HG02571 (cell line): ENCODE results near the gene ZMYM1.
"Not testable (repeated sequence)": the region's sequence is repeated elsewhere in the genome, so short reads cannot be mapped to it uniquely, and the experiment has no call there.

Source experiments
- ATAC-seq: cut with Tn5 transposase; IDR thresholded peaks from one replicate; pipeline ENCODE4 v1.9.1; 2021; ENCODE audit warnings: mild to moderate bottlenecking, moderate library complexity; ENCODE audit not compliant: unreplicated experiment

ZMYM1 gene

GRCh38 chr1:35073265-35073811 lies 5.8 kb upstream of the ZMYM1 start:
- ATAC-seq: no peak

- ATAC-seq: not testable (repeated sequence)
These were observed 2.8 kb upstream of the ZMYM1 start for GRCh38 chr1:35076426-35076825.

GRCh38 chr1:35080171-35080854 lies 1.1 kb downstream of the ZMYM1 start:
- ATAC-seq: no peak

- no peak for ATAC-seq
These were observed 6.2 kb downstream of the ZMYM1 start for GRCh38 chr1:35085421-35085820.

GRCh38 chr1:35097224-35097623 lies 18.0 kb downstream of the ZMYM1 start:
- no peak for ATAC-seq

- no peak for ATAC-seq
These were observed 31.9 kb downstream of the ZMYM1 start for GRCh38 chr1:35111106-35111505.

GRCh38 chr1:35112668-35113067 lies 33.5 kb downstream of the ZMYM1 start:
- ATAC-seq: no peak

- ATAC-seq: no peak
These were observed 36.5 kb downstream of the ZMYM1 start for GRCh38 chr1:35115459-35116383.

GRCh38 chr1:35120458-35121133 lies 41.4 kb downstream of the ZMYM1 start:
- no peak for ATAC-seq

- ATAC-seq: no peak
These were observed 43.1 kb downstream of the ZMYM1 start for GRCh38 chr1:35122311-35122710.

GRCh38 chr1:35126546-35126945 lies 47.4 kb downstream of the ZMYM1 start:
- no peak for ATAC-seq

- ATAC-seq: no peak
These were observed 49.9 kb downstream of the ZMYM1 start for GRCh38 chr1:35129080-35129479.

GRCh38 chr1:35136780-35137179 lies 57.6 kb downstream of the ZMYM1 start:
- no peak for ATAC-seq

- ATAC-seq: not testable (repeated sequence)
These were observed 58.4 kb downstream of the ZMYM1 start for GRCh38 chr1:35137590-35137989.

GRCh38 chr1:35142294-35142693 lies 63.1 kb downstream of the ZMYM1 start:
- ATAC-seq: not testable (repeated sequence)

- ATAC-seq: not testable (repeated sequence)
These were observed 63.5 kb downstream of the ZMYM1 start for GRCh38 chr1:35142728-35143127.

GRCh38 chr1:35143737-35144508 lies 64.7 kb downstream of the ZMYM1 start:
- no peak for ATAC-seq

- not testable (repeated sequence) for ATAC-seq
These were observed 66.8 kb downstream of the ZMYM1 start for GRCh38 chr1:35145892-35146549.

GRCh38 chr1:35151220-35151619 lies 72.0 kb downstream of the ZMYM1 start:
- no peak for ATAC-seq

- ATAC-seq: no peak
These were observed 85.7 kb downstream of the ZMYM1 start for GRCh38 chr1:35164893-35165292.
